GM12872 (cell line): ENCODE results near the gene USP10.

Experiments
- CTCF ChIP-seq: IDR thresholded peaks from 3 replicates; pipeline ENCODE4 v1.5.1; 2011; ENCODE audit warnings: low read depth, mild to moderate bottlenecking, low read length, moderate library complexity; ENCODE audit not compliant: insufficient read depth

Gene USP10

DNA sequence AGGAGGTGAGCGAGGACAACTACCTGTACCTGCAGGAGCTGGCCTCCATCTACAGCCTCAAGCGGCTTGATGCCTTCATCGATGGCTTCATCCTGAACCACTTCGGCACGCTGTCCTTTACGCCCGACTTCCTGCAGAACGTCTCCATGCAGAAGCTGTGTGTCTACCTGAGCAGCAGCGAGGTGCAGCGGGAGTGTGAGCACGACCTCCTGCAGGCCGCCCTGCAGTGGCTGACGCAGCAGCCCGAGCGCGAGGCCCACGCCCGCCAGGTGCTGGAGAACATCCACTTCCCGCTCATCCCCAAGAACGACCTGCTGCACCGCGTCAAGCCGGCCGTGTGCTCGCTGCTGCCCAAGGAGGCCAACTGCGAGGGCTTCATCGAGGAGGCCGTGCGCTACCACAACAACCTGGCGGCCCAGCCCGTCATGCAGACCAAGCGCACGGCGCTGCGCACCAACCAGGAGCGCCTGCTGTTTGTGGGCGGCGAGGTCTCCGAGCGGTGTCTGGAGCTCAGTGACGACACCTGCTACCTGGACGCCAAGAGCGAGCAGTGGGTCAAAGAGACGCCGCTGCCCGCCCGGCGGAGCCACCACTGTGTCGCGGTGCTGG, 42.5 kb upstream of the USP10 start:
- no peak for TF ChIP-seq CTCF

DNA sequence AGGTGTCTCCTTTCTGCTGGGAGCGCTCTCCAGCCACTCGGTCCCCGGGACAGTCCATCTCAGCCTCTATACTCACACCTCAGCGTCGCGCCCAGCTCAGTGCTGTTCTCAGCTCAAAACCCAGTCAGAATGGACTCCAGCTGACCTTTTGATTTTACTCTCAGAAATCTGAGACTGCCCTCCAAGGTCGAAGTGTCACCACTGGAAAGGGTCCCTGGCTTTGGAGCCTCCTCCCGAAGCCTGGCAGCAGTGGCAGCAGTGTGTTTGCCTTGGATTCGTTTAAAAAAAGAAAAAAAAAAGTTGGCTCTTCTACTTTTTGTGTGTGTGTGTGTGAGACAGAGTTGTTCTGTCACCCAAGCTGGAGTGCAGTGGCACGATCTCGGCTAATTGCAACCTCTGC, 41.1 kb upstream of the USP10 start:
- TF ChIP-seq CTCF = no peak

GRCh38 chr16:84659656-84660300, 40.0 kb upstream of the USP10 start:
- TF ChIP-seq CTCF = no peak

- TF ChIP-seq CTCF = no peak
Measured at GRCh38 chr16:84660973-84661372, 38.8 kb upstream of the USP10 start.

DNA sequence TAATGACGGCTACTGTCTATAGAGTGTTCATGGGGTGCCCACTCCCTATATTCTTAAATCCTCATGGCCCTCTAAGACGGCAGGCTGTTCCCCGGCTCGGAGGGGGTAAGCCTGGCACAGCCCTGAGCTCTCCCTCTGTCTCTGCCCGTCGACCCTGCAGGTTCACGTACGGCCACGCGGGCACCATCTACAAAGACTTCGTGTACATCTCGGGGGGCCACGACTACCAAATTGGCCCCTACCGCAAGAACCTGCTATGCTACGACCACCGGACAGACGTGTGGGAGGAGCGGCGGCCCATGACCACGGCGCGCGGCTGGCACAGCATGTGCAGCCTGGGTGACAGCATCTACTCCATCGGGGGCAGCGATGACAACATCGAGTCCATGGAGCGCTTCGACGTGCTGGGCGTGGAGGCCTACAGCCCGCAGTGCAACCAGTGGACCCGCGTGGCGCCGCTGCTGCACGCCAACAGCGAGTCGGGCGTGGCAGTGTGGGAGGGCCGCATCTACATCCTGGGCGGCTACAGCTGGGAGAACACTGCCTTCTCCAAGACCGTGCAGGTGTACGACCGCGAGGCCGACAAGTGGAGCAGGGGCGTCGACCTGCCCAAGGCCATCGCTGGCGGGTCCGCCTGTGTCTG, 38.3 kb upstream of the USP10 start:
- no peak for TF ChIP-seq CTCF

DNA sequence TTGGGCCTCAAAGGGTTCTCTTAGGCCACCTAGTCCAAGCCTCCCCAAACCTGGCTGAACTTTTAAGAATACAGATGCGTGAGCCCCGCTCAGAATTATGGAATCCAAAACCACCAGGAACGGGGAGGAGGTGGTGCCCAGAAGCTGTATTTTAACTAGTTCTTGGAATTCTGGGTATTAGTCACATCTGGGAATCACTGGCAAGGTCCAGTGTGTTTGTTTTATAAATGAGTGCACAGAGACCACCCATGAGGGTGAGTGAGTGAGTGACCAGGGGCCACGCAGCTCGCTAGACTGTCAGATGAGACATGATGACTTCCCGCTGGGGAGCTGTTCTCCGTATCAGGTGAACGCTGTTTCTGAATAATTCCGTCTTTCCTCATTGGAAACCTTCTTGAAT, 37.3 kb upstream of the USP10 start:
- TF ChIP-seq CTCF = no peak

GRCh38 chr16:84663433-84664101, 36.2 kb upstream of the USP10 start:
- TF ChIP-seq CTCF = no peak
